Central memory CD8-positive, alpha-beta T cell (primary cell): Measurements from ENCODE around the gene NPTX1.
A peak's percentile ranks its signal among the peaks of the same experiment; 100 is the strongest.

ENCODE experiments used
- ATAC-seq: fragments of 150-1000 bp; cut with Tn5 transposase; replicated peaks from 2 replicates; pipeline ENCODE4 v1.10.0; 2022; ENCODE audit warnings: mild to moderate bottlenecking, moderate FRiP score, moderate number of reproducible peaks; ENCODE audit not compliant: poor library complexity, severe bottlenecking; ENCODE audit errors: extremely low read depth
- DNase-seq, 2 donors: peaks; one replicate each; pipeline ENCODE4 v3.0.0; 2021; ENCODE audit warnings: low spot score in 2 of 2
- H3K27ac Mint-ChIP-seq: one replicate; pipeline ENCODE4 v1.8.0; 2022; ENCODE audit warnings: low read depth, mild to moderate bottlenecking, moderate library complexity, mixed read lengths
- H3K27me3 Mint-ChIP-seq: one replicate; pipeline ENCODE4 v1.8.0; 2022; ENCODE audit warnings: mixed read lengths
- H3K36me3 Mint-ChIP-seq: one replicate; pipeline ENCODE4 v1.8.0; 2022; ENCODE audit warnings: mild to moderate bottlenecking, moderate library complexity, mixed read lengths; ENCODE audit not compliant: insufficient read depth
- H3K4me1 Mint-ChIP-seq: one replicate; pipeline ENCODE4 v1.8.0; 2022; ENCODE audit warnings: mixed read lengths
- H3K4me3 Mint-ChIP-seq: one replicate; pipeline ENCODE4 v1.8.0; 2022; ENCODE audit warnings: mild to moderate bottlenecking, moderate library complexity, mixed read lengths
- H3K9me3 Mint-ChIP-seq: one replicate; pipeline ENCODE4 v1.8.0; 2022; ENCODE audit warnings: mixed read lengths

NPTX1 gene

DNA sequence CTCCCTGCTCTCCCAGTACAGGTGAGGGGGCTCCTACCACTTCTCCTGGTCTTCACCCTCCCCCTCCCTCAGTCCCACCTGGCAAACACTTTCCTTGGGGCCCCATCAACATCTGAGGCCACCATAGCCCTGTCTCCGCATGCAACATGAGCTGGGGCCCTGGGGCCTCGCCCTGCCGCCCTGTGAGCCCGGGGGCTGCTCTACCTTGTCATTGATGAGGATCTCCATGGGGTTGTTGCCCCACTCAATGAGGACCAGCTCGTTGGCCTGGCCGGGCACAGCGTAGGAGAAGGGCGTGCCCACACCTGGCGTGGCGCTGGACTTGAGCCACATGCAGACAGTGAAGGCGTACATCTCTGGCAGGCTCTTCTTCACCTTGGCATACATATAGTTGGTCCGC lies 3.4 kb downstream of the NPTX1 start:
- no peak overlapping the region for H3K27ac Mint-ChIP-seq
- no peak for DNase-seq
- no peaks in the 10 kb centered on the region for H3K36me3 Mint-ChIP-seq
- H3K4me3 Mint-ChIP-seq, result no peak overlapping the region
- H3K4me1 Mint-ChIP-seq, result peaks cover 27% of the 10 kb centered on the region
- H3K27me3 Mint-ChIP-seq, result peaks cover 75% of the 10 kb centered on the region
- ATAC-seq, result no peak
- H3K9me3 Mint-ChIP-seq, result no peaks in the 10 kb centered on the region

DNA sequence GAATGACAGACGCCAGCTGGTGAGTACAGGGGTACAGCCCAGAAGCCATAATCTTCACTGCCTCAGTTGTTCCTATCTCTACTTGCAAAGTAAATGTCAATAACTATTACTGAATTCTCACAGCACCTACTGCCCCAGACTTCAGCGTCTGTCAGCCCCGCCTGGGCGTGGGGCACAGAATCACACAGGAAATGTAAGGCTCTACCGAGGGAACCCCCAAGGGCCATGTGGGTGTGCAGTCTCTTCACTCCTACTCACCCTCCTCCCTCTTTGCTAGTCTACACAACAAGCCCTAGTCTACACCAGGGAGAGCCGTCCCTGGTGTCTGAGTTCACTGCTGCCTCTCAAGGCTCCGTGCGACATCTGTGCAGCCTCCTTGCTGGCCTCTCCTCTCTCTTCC lies 4.5 kb downstream of the NPTX1 start:
- no peak overlapping the region for H3K4me3 Mint-ChIP-seq
- H3K9me3 Mint-ChIP-seq, result no peaks in the 10 kb centered on the region
- H3K27ac Mint-ChIP-seq, result peak overlapping the region; percentile 48
- peaks cover 27% of the 10 kb centered on the region for H3K4me1 Mint-ChIP-seq
- peaks cover 86% of the 10 kb centered on the region for H3K27me3 Mint-ChIP-seq
- H3K36me3 Mint-ChIP-seq, result no peaks in the 10 kb centered on the region
- ATAC-seq (peak; percentile 91), DNase-seq (peak in 1 of 2 donors; percentile 56)

DNA sequence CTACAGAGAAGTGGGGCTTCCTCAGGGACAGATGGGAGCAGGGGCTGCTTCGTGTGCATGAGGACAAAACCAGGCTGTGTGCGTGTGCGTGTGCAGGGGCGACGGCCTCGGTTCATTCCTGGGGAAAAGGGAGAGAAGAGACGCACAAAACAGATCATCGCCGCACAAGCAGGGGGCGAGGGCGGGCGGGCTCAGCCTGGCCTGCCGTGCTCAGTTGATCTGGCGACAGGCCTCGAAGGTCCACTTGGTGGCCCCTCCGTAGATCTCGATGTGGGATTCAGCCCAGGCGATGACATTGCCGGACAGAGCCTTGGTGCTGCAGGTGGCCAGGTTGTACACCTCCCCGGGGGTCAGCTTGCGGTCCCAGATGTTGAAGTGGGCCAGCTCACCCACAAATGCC lies 5.8 kb downstream of the NPTX1 start:
- ATAC-seq (no peak), DNase-seq (no peak)
- peaks cover 27% of the 10 kb centered on the region for H3K4me1 Mint-ChIP-seq
- H3K27ac Mint-ChIP-seq, result no peak overlapping the region
- no peaks in the 10 kb centered on the region for H3K9me3 Mint-ChIP-seq
- peaks cover 99% of the 10 kb centered on the region for H3K27me3 Mint-ChIP-seq
- no peaks in the 10 kb centered on the region for H3K36me3 Mint-ChIP-seq
- no peak overlapping the region for H3K4me3 Mint-ChIP-seq

DNA sequence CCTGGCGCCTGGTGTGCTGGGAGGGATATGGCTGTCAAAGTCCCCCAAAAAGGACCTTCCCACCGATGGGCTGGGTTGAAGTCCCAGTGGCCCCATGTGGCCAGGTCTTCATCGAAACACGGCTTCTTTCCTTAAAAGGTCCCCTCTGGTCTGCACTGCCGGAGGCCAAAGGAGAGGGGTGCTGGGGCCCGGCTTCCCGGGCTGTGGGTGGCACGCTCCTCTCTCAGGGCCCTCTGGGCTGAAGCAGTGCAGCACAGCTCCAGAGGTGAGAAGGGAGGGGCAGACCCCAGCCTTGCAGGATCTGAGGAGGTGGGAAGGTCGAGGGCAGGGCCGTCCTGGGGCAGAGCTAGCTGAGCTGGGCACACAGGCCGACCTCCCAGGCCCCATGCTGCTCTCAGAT lies 6.7 kb downstream of the NPTX1 start:
- no peaks in the 10 kb centered on the region for H3K36me3 Mint-ChIP-seq
- H3K9me3 Mint-ChIP-seq, result no peaks in the 10 kb centered on the region
- peaks cover 18% of the 10 kb centered on the region for H3K4me1 Mint-ChIP-seq
- H3K27me3 Mint-ChIP-seq, result peaks cover 99% of the 10 kb centered on the region
- H3K4me3 Mint-ChIP-seq, result no peak overlapping the region
- DNase-seq (no peak), ATAC-seq (no peak)
- H3K27ac Mint-ChIP-seq, result no peak overlapping the region

DNA sequence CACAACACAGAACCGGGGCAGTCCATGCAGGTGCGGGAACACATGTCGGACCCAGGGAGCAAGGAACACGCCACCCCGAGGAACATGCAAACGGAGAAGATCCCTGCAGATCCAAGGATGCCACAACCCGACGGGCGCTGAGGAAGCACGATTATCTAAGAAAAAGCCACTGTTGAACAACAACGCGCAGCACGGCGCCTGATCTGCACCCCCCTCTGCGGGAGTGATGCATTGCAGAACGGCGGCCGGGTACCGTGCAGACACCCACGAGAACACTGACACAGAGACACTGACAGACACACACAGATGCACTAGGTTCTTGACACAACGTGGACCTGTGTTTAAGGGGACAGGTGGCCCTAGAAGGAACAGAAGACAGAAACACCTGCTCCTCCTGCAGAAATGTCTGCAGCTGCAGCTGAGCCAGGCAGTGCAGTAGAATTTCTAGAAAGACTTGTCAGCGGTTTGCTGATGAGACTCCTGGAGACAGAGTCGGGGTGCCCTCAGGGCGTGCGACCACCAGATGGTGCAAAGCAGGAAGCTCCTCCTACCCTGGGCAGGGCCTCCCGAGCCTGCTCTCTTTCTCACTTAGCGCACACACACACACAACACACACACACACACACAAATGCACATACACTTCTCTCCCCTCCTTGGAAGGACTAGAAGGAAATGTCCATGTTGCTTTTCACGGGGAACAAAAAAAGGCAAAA lies 7.5 kb downstream of the NPTX1 start:
- Mint-ChIP-seq H3K9me3 (no peaks in the 10 kb centered on the region), H3K4me3 (no peak overlapping the region), H3K36me3 (no peaks in the 10 kb centered on the region), H3K27me3 (peaks cover 93% of the 10 kb centered on the region), H3K27ac (no peak overlapping the region), H3K4me1 (peaks cover 14% of the 10 kb centered on the region)
- no peak for ATAC-seq
- no peak for DNase-seq

DNA sequence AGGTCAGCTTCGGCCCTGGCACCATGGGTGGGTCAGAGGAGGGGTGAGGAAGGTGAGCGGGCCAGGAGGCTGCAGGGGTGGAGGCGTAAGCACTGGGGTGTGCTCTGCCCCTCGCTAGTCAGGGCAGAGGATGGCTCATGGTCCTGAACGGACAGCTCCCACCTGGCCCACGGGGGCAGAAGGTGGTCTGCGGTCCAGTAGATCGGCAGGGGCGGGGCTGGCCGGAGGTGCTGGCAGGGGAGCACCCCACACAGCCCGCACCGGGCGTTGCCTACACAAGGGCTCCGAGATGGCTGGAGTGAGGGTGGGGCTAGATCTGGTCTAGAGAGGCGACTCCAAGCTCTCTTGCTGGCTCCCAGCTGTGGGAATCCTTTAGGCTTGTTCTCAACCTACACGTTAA lies 8.2 kb downstream of the NPTX1 start:
- no peaks in the 10 kb centered on the region for H3K9me3 Mint-ChIP-seq

DNA sequence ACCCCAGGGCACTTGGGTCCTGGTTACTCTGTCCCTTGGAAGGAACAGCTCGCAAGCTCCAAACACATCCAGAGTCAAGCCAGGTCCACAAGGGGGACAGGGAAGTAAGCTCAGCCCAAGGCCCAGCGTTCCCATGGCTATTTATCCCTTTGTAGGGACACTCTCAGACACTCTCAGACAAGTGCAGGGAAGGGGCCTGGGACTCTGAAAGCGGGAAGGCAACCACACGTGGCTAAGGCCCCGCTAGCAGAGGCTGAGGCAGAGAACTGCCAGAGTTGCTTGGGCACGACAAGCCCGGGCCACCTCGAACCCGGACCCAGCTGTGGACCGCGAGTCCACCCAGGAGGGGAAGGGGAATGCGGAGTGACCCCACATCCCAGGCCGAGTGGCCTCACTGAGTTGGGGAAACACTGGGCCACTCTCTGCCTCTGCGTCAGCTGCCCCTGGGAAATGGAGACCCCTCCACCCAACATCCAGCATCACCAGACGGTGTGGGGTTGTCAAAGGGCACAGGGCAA lies 10.2 kb downstream of the NPTX1 start:
- H3K27ac Mint-ChIP-seq, result no peak overlapping the region
- H3K36me3 Mint-ChIP-seq, result peaks cover 2% of the 10 kb centered on the region
- peaks cover 1% of the 10 kb centered on the region for H3K4me1 Mint-ChIP-seq
- no peak for ATAC-seq
- H3K9me3 Mint-ChIP-seq, result no peaks in the 10 kb centered on the region
- H3K4me3 Mint-ChIP-seq, result no peak overlapping the region
- DNase-seq, result no peak
- peaks cover 78% of the 10 kb centered on the region for H3K27me3 Mint-ChIP-seq

More for the DNA sequence above, 8.2 kb downstream of the NPTX1 start:
- Mint-ChIP-seq H3K36me3 (no peaks in the 10 kb centered on the region), H3K4me3 (no peak overlapping the region), H3K27ac (no peak overlapping the region), H3K27me3 (peaks cover 86% of the 10 kb centered on the region), H3K4me1 (peaks cover 14% of the 10 kb centered on the region)
- no peak for ATAC-seq
- DNase-seq, result no peak

DNA sequence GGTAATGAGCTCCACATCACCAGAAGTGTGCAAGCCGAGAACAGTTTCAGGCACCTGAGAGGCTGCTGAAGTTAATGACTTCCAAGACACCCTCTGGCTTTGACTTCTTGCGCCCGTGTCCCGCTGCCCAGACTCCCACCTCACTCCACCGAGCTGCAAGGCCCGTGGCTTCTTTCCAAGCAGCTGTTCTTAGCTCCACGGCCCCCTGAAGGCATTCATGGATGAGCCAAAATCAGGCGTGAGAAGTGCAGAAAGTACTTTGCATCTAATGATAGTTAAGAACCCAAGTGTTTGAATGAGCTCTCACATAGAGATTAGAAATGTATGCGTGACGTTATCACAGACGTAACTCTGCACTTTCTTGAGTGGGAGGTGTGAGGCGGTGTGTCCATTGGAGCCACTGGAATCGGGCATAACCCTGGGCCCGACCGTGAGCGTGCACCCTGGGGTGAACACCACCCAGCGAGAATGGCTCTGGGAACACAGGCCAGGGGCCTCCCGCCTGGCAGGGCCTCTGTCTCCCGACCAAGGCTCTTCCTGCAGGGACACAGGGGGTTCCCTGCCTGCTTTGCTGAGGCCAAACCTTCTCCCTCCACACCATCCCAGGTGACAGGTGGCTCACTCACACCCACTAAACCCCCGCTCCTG lies 11.0 kb downstream of the NPTX1 start:
- ATAC-seq (no peak), DNase-seq (no peak)
- Mint-ChIP-seq H3K27me3 (peaks cover 78% of the 10 kb centered on the region), H3K36me3 (peaks cover 2% of the 10 kb centered on the region), H3K4me1 (no peaks in the 10 kb centered on the region), H3K4me3 (no peak overlapping the region), H3K9me3 (no peaks in the 10 kb centered on the region), H3K27ac (no peak overlapping the region)

DNA sequence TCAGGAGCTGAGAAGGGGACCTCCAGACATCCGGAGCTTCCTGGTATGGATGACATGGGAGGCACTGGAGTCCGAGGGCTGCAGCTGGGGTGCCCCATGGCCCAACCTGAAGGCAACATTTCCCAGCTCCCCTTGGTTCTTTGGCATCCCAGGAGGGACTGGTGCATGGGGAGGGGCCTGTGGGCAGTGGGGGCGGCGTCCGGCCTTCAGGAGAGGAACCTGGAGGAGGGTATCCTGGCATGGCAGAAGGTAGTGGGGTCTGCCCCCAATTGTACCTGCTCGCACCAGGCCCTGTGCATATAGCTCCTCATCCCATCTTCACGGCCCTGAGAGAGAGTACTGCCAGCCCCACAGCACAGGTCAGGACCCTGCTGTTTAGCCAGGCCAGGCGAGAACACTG lies 11.9 kb downstream of the NPTX1 start:
- DNase-seq (no peak), ATAC-seq (no peak)
- no peaks in the 10 kb centered on the region for H3K9me3 Mint-ChIP-seq
- H3K27ac Mint-ChIP-seq, result no peak overlapping the region
- no peaks in the 10 kb centered on the region for H3K4me1 Mint-ChIP-seq
- H3K36me3 Mint-ChIP-seq, result peaks cover 2% of the 10 kb centered on the region
- peaks cover 79% of the 10 kb centered on the region for H3K27me3 Mint-ChIP-seq
- no peak overlapping the region for H3K4me3 Mint-ChIP-seq

DNA sequence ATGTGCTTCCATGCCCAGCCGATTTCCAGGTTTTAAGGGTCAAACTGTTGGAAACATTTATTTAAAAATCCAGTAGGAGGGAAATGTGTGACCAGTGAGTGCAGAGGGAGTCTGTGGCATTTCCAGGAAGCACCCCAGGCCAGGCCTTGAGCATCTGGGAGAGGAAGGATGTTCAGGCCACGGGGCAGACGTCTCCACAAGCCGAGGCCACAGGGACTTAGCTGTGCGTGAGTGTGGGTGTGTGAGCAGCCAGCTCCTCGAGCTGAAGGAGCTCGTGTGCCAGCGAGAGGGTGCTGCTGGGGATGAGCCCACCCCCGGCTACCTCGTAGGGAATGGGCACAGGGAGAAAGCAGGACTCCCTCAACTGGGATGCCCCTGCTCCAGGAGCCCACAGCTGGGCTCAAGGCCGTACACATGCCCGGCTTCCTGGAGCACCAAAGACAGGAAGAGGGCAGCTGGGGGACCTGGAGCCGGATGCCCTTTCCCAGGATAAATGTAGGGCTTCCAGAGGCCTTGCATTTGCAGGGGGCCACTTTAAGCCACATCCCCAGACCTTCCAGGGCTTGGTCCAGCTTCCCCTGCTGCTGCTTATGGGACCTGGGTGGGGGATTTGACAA lies 12.5 kb downstream of the NPTX1 start:
- Mint-ChIP-seq H3K9me3 (no peaks in the 10 kb centered on the region), H3K27ac (no peak overlapping the region), H3K4me3 (no peak overlapping the region), H3K36me3 (peaks cover 2% of the 10 kb centered on the region), H3K4me1 (no peaks in the 10 kb centered on the region), H3K27me3 (peaks cover 79% of the 10 kb centered on the region)
- ATAC-seq (no peak), DNase-seq (no peak)

DNA sequence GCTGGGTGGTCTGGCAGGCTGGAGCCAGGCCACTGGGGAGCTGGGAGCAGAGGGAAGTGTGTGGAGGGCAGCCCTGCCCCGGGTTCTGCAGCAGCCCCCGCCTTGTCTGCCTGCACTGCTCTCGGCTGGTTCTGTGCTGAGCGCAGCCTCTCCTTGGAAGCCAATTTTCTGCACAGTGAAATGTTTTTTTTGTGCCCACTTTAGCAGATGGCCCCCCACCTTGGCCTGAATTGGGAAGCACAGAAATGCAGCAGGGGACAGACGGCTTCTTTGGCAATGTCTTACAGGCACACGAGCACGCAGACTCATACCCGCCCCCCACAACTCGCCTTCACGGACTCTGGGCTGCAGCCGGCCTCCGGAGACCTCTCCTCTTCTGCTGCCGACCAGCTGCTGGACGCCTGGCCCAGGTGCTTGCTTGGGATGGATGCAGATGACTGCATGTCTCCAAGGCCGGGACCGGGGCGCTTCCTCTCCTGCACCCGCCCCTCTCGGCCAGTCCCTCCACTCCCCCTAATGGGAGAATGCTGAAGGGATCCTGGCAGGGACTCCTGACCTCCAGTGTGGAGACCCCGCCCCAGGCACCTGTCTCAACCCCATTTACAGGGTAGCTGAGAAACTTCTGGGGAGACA lies 14.8 kb downstream of the NPTX1 start:
- Mint-ChIP-seq H3K27me3 (peaks cover 79% of the 10 kb centered on the region), H3K4me3 (no peak overlapping the region), H3K4me1 (no peaks in the 10 kb centered on the region), H3K27ac (no peak overlapping the region), H3K36me3 (peaks cover 5% of the 10 kb centered on the region), H3K9me3 (no peaks in the 10 kb centered on the region)
- DNase-seq, result no peak
- no peak for ATAC-seq

DNA sequence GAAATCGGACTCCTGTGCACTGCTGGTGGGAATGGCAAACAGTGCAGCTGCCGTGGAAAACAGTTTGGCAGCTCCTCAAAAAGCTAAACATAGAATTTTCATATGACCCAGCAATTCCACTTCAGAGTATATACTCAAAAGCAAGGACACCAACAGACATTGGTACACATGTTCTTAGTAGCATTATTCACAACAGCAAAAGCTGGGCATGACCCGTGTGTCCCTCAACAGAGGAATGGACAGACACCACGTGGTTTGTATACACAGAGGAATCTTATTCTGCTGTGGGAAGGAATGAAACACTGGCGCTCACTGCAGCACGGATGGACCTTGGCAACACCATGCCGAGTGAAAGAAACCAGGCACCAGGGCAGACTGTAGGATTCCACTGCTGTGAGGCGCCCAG lies 16.0 kb downstream of the NPTX1 start:
- H3K4me1 Mint-ChIP-seq, result peaks cover under 1% of the 10 kb centered on the region
- peaks cover 5% of the 10 kb centered on the region for H3K36me3 Mint-ChIP-seq
- ATAC-seq, result no peak
- H3K27ac Mint-ChIP-seq, result no peak overlapping the region
- no peaks in the 10 kb centered on the region for H3K9me3 Mint-ChIP-seq
- H3K27me3 Mint-ChIP-seq, result peaks cover 69% of the 10 kb centered on the region
- H3K4me3 Mint-ChIP-seq, result no peak overlapping the region
- no peak for DNase-seq
